HCT116 (cell line): ENCODE results near the gene FHIT. TPM values are rescaled to one million over a fixed set of nuclear protein-coding genes. Genes with fewer than 3 reads are reported as not detected.

ENCODE experiments used
- ATAC-seq: fragments of 200-7000 bp; cut with Tn5 transposase; 2 replicates; pipeline ENCODE4 v1.9.1; 2020; ENCODE audit warnings: mild to moderate bottlenecking, moderate library complexity
- BruUV-seq: library from RNA; stranded (reverse); fragments of 400-500 nt; replicated peaks from 2 replicates; lab custom pipeline; 2021; lab: Mats Ljungman, UMichigan
- CTCF ChIA-PET: fragments of 300-600 bp; sonication (Branson Sonifier 250); formaldehyde crosslinking; loops from one replicate; lab custom pipeline; 2021; ENCODE audit warnings: antibody characterized with exemption; lab: Charles Lee
- POLR2A ChIA-PET: fragments of 300-600, 350-600 bp; sonication (Branson Sonifier 250); formaldehyde crosslinking; loops from one replicate; lab custom pipeline; 2021; ENCODE audit warnings: antibody characterized with exemption; lab: Charles Lee
- RAD21 ChIA-PET, 2 experiments: fragments of 300-600 bp; sonication (Branson Sonifier 250); formaldehyde crosslinking; loops; one replicate each; lab custom pipeline; 2023; ENCODE audit warnings: low total read pairs in 2 of 2; ENCODE audit not compliant: uncharacterized antibody in 2 of 2, unreplicated experiment in 2 of 2, low non-redundant PET in 1 of 2; lab: Charles Lee
- DNase-seq: peaks from one replicate; pipeline ENCODE4 v3.0.0-alpha.2; 2010; ENCODE audit warnings: low read depth, low spot score
- H2AFZ ChIP-seq: fragments of 200-600 bp; shearing (Covaris generic), sonication (generic); 2 replicates; pipeline ENCODE4 v1.6.1; 2017; ENCODE audit warnings: low read depth, mixed run types, mixed read lengths, antibody characterized with exemption, low read length; ENCODE audit not compliant: poor library complexity, severe bottlenecking
- H3K27ac ChIP-seq: 2 replicates; pipeline ENCODE4 v1.5.1; 2012; ENCODE audit warnings: low read depth, low read length
- H3K27me3 ChIP-seq: fragments of 200-600 bp; sonication (generic); 2 replicates; pipeline ENCODE4 v1.6.1; 2016; ENCODE audit warnings: mixed run types, low read length, mixed read lengths; ENCODE audit not compliant: insufficient read depth
- H3K36me3 ChIP-seq, 2 experiments: fragments of 200-500 bp in 1 of 2; fragments of 200-600 bp in 1 of 2; sonication (Bioruptor generic) in 1 of 2; sonication (generic) in 1 of 2; 2 replicates each; pipeline versions ENCODE4 v1.5.1 to v1.6.1; 2014 to 2016; ENCODE audit warnings: low read length in 2 of 2, inconsistent platforms in 1 of 2, mixed read lengths in 1 of 2, mixed run types in 1 of 2; ENCODE audit not compliant: insufficient read depth in 2 of 2, control insufficient read depth in 1 of 2
- H3K4me1 ChIP-seq, 2 experiments: fragments of 200-600 bp in 1 of 2; sonication (generic) in 1 of 2; 2 replicates each; pipeline versions ENCODE4 v1.5.1 to v1.6.1; 2012 to 2017; ENCODE audit warnings: low read length in 2 of 2, inconsistent platforms in 1 of 2, mild to moderate bottlenecking in 1 of 2, mixed read lengths in 1 of 2, mixed run types in 1 of 2, moderate library complexity in 1 of 2; ENCODE audit not compliant: insufficient read depth in 2 of 2, control insufficient read depth in 1 of 2
- H3K4me2 ChIP-seq: fragments of 200-600 bp; sonication (generic); 2 replicates; pipeline ENCODE4 v1.6.1; 2017; ENCODE audit warnings: mixed run types, low read length, mixed read lengths
- H3K4me3 ChIP-seq, 2 experiments: fragments of 200-600 bp in 1 of 2; sonication (generic) in 1 of 2; replicated peaks in 1 of 2; 2 replicates each; pipeline ENCODE4 v1.5.1; 2011 to 2016; ENCODE audit warnings: low read length in 2 of 2, control low read depth in 1 of 2, low read depth in 1 of 2, mild to moderate bottlenecking in 1 of 2, mixed read lengths in 1 of 2, mixed run types in 1 of 2
- H3K79me2 ChIP-seq: fragments of 200-600 bp; sonication (generic); 2 replicates; pipeline ENCODE4 v1.6.1; 2017; ENCODE audit warnings: mild to moderate bottlenecking, mixed run types, low read length, moderate library complexity, mixed read lengths; ENCODE audit not compliant: insufficient read depth
- H3K9ac ChIP-seq: fragments of 200-600 bp; sonication (generic); 2 replicates; pipeline ENCODE4 v1.6.1; 2016; ENCODE audit warnings: low read length, mixed read lengths
- H3K9me2 ChIP-seq: fragments of 200-600 bp; sonication (generic), shearing (Covaris generic); 2 replicates; pipeline ENCODE4 v1.6.1; 2017; ENCODE audit warnings: mixed run types, mild to moderate bottlenecking, moderate library complexity; ENCODE audit not compliant: insufficient read depth
- H3K9me3 ChIP-seq, 2 experiments: fragments of 200-500 bp in 1 of 2; fragments of 200-600 bp in 1 of 2; sonication (Bioruptor generic) in 1 of 2; sonication (generic) in 1 of 2; 2 replicates each; pipeline ENCODE4 v1.6.1; 2014 to 2017; ENCODE audit warnings: low read length in 2 of 2, mixed read lengths in 2 of 2, inconsistent platforms in 1 of 2, low read depth in 1 of 2, mild to moderate bottlenecking in 1 of 2, mixed run types in 1 of 2, moderate library complexity in 1 of 2; ENCODE audit not compliant: control insufficient read depth in 1 of 2, insufficient read depth in 1 of 2
- H4K20me1 ChIP-seq: fragments of 200-600 bp; sonication (generic), shearing (Covaris generic); 2 replicates; pipeline ENCODE4 v1.6.1; 2017; ENCODE audit warnings: mixed run types, mild to moderate bottlenecking, moderate library complexity; ENCODE audit not compliant: insufficient read depth
- ATF3 ChIP-seq: IDR thresholded peaks from 2 replicates; pipeline ENCODE4 v1.6.1; 2012
- CBX3 ChIP-seq: IDR thresholded peaks from 2 replicates; pipeline ENCODE4 v1.6.1; 2012; ENCODE audit warnings: low read depth
- CEBPB ChIP-seq: IDR thresholded peaks from 2 replicates; pipeline ENCODE4 v1.6.1; 2012; ENCODE audit warnings: low read depth
- EGR1 ChIP-seq: IDR thresholded peaks from 2 replicates; pipeline ENCODE4 v1.6.1; 2012; ENCODE audit warnings: low read depth
- ELF1 ChIP-seq: IDR thresholded peaks from 2 replicates; pipeline ENCODE4 v1.6.1; 2012; ENCODE audit warnings: low read depth, borderline replicate concordance
- EZH2 ChIP-seq: fragments of 200-600 bp; sonication (generic); IDR thresholded peaks from 2 replicates; pipeline ENCODE4 v1.6.1; 2017; ENCODE audit warnings: antibody characterized with exemption, mixed run types
- FOSL1 ChIP-seq: IDR thresholded peaks from 2 replicates; pipeline ENCODE4 v1.6.1; 2012; ENCODE audit warnings: low read depth
- JUND ChIP-seq: IDR thresholded peaks from 2 replicates; pipeline ENCODE4 v1.6.1; 2012
- POLR2A ChIP-seq: IDR thresholded peaks from 2 replicates; pipeline ENCODE4 v1.7.0; 2011; ENCODE audit warnings: borderline replicate concordance; ENCODE audit not compliant: insufficient read depth, insufficient read length; ENCODE audit errors: extremely low read depth
- POLR2AphosphoS5 ChIP-seq: IDR thresholded peaks from 2 replicates; pipeline ENCODE4 v1.6.1; 2011; ENCODE audit warnings: mild to moderate bottlenecking, low read depth, low read length, moderate library complexity
- RAD21 ChIP-seq: IDR thresholded peaks from 2 replicates; pipeline ENCODE4 v1.6.1; 2012; ENCODE audit warnings: low read depth, mild to moderate bottlenecking
- REST ChIP-seq: IDR thresholded peaks from 2 replicates; pipeline ENCODE4 v1.6.1; 2012; ENCODE audit warnings: low read depth
- SIN3A ChIP-seq: IDR thresholded peaks from 2 replicates; pipeline ENCODE4 v1.6.1; 2012; ENCODE audit warnings: low read depth
- YY1 ChIP-seq: IDR thresholded peaks from 2 replicates; pipeline ENCODE4 v1.6.1; 2011; ENCODE audit warnings: low read length, low read depth, moderate library complexity, mild to moderate bottlenecking; ENCODE audit not compliant: insufficient replicate concordance; ENCODE audit errors: extremely low read depth
- ZBTB33 ChIP-seq: IDR thresholded peaks from 2 replicates; pipeline ENCODE4 v1.6.1; 2011; ENCODE audit warnings: mild to moderate bottlenecking, low read length, moderate library complexity; ENCODE audit not compliant: insufficient replicate concordance; ENCODE audit errors: extremely low read depth
- ZNF274 ChIP-seq: fragments of 200-500 bp; sonication (Bioruptor generic); IDR thresholded peaks from 2 replicates; pipeline ENCODE4 v1.6.1; 2014; ENCODE audit warnings: mild to moderate bottlenecking, low read depth, low read length, inconsistent platforms
- intact Hi-C: fragments of 100-400 bp; cut with micrococcal nuclease; formaldehyde crosslinking; loops from 2 replicates; pipeline ENCODE4 v1.10.0; 2022
- total RNA-seq: library from RNA; stranded (reverse); gene quantifications from one replicate; pipeline ENCODE4 v1.2.1, GENCODE V29; 2021; ENCODE audit not compliant: unreplicated experiment

Gene FHIT
- total RNA-seq, 1 experiment from 2014 or later: 20.1 TPM

- no peak for TF ChIP-seq REST
- no peak for TF ChIP-seq ZNF274
- no peak for TF ChIP-seq CBX3
- no peak for TF ChIP-seq POLR2A
- TF ChIP-seq ATF3: no peak
- TF ChIP-seq POLR2AphosphoS5: no peak
- no peak for TF ChIP-seq ELF1
- TF ChIP-seq FOSL1: no peak
- TF ChIP-seq, all 23 proteins: peak for 0
Measured at GRCh38 chr3:60243456-60243855, 1007.8 kb downstream of the FHIT start (continued).

- H2AFZ ChIP-seq: no peak overlapping the region
- H3K4me3 ChIP-seq: no peak overlapping the region
- DNase-seq (no peak), ATAC-seq (no peak)
- intact Hi-C loops: no loop called here
- BruUV-seq: no TSS peak
- CTCF ChIA-PET: no interaction called here
- RAD21 ChIA-PET: no interaction called here
- H3K79me2 ChIP-seq: no peaks in the 10 kb centered on the region
- H3K9me3 ChIP-seq: no peaks in the 10 kb centered on the region
- no peak overlapping the region for H3K9ac ChIP-seq
- no peaks in the 10 kb centered on the region for H3K27me3 ChIP-seq
- H4K20me1 ChIP-seq: no peaks in the 10 kb centered on the region
- POLR2A ChIA-PET: no interaction called here
- no peaks in the 10 kb centered on the region for H3K4me1 ChIP-seq
- H3K9me2 ChIP-seq: no peaks in the 10 kb centered on the region
- H3K27ac ChIP-seq: no peak overlapping the region
- H3K4me2 ChIP-seq: no peak overlapping the region
- no peaks in the 10 kb centered on the region for H3K36me3 ChIP-seq
- TF ChIP-seq YY1 (no peak), EZH2 (no peak), REST (no peak), SIN3A (no peak), RAD21 (no peak), ZNF274 (no peak), FOSL1 (no peak), ZBTB33 (no peak), EGR1 (no peak), CBX3 (no peak), JUND (no peak), CEBPB (no peak)
Measured at GRCh38 chr3:60240492-60240891, 1010.8 kb downstream of the FHIT start.
